ENCODE results near the gene SLC8A1. TPM values are rescaled to one million over a fixed set of nuclear protein-coding genes. Genes with fewer than 3 reads are reported as not detected.

Gene SLC8A1
- total RNA-seq, 3 donors from 2014 or later: 6.0 to 164 (median 17.0) TPM

DNA sequence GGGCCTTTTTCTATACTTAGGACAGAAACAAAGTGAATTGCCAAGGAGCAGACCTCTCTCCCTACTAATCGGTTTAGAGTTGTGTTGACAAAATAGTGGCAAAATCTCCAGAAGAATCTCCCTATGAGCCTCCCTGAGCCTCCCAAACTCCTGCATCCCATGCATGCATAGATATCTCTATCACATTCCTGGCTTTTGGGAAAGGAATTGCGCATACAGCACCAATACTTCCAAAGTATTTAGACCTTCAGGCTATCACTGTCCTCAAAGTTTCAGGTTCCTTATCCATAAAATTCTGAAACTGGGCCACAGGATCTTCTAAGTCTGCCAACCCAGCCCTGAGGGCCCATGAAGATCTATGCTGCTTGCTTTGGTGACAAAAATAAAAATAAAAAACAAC lies 152.1 kb downstream of the SLC8A1 start:
- no peaks in the 10 kb centered on the region for H3K4me1 ChIP-seq (ENCODE audit: low read depth)
- H3K36me3 ChIP-seq (ENCODE audit: low read depth): no peaks in the 10 kb centered on the region
- H3K4me3 ChIP-seq: no peak overlapping the region
- TF ChIP-seq, protein P1, sequence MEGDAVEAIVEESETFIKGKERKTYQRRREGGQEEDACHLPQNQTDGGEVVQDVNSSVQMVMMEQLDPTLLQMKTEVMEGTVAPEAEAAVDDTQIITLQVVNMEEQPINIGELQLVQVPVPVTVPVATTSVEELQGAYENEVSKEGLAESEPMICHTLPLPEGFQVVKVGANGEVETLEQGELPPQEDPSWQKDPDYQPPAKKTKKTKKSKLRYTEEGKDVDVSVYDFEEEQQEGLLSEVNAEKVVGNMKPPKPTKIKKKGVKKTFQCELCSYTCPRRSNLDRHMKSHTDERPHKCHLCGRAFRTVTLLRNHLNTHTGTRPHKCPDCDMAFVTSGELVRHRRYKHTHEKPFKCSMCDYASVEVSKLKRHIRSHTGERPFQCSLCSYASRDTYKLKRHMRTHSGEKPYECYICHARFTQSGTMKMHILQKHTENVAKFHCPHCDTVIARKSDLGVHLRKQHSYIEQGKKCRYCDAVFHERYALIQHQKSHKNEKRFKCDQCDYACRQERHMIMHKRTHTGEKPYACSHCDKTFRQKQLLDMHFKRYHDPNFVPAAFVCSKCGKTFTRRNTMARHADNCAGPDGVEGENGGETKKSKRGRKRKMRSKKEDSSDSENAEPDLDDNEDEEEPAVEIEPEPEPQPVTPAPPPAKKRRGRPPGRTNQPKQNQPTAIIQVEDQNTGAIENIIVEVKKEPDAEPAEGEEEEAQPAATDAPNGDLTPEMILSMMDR (IDR thresholded peaks at IDR 0.05): no peak
- ATAC-seq: no peak
- intact Hi-C loops (cut with DNase I, micrococcal nuclease): no loop called here
- no peaks in the 10 kb centered on the region for H3K9me3 ChIP-seq
- DNase-seq: no peak

DNA sequence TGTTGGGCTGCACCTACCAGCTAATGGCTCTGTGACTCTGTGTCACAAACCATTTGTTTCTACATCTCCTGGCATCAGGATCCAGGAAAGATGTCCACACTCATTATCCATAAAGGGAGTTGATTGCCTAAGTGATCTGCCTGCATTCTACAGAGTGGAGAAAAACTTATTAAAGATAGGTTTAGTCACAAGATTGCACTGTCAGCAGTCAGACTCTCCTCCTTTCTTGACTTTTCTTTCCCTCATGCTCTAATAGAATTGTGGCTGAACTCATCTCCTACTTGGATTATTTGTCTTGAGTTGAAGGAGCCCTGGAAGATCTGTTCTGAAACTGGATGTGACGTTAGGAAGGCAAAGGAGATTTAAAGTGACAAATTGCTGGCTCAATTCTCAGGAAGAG lies 152.7 kb downstream of the SLC8A1 start:
- H3K36me3 ChIP-seq (ENCODE audit: low read depth): no peaks in the 10 kb centered on the region
- ATAC-seq: no peak
- no peak overlapping the region for H3K4me3 ChIP-seq
- H3K9me3 ChIP-seq: no peaks in the 10 kb centered on the region
- H3K4me1 ChIP-seq (ENCODE audit: low read depth): no peaks in the 10 kb centered on the region
- TF ChIP-seq, protein P1 (IDR thresholded peaks at IDR 0.05): no peak
- intact Hi-C loops (cut with DNase I, micrococcal nuclease): no loop called here
- no peak for DNase-seq

DNA sequence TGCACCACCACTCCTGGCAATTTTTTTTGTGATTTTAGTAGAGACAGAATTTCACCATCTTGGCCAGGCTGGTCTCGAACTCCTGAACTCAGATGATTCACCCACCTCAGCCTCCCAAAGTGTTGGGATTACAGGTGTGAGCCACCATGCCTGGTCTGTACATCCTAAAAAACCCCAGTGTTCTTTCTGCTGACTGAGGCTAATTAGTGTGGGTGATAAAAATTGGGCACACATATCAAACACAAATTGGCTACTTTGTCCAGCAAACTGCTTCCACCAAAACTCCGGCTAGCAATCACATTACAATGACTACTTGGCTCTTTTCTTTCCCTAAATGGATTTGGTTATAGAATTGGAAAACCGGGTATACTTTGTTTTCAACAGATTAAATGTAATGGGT lies 153.9 kb downstream of the SLC8A1 start:
- Histone ChIP-seq H3K4me1 (ENCODE audit: low read depth) (no peaks in the 10 kb centered on the region), H3K36me3 (ENCODE audit: low read depth) (no peaks in the 10 kb centered on the region), H3K9me3 (no peaks in the 10 kb centered on the region), H3K4me3 (no peak overlapping the region)
- TF ChIP-seq, protein P1 (IDR thresholded peaks at IDR 0.05): no peak
- intact Hi-C loops (cut with DNase I, micrococcal nuclease): no loop called here
- ATAC-seq: no peak
- DNase-seq: no peak

DNA sequence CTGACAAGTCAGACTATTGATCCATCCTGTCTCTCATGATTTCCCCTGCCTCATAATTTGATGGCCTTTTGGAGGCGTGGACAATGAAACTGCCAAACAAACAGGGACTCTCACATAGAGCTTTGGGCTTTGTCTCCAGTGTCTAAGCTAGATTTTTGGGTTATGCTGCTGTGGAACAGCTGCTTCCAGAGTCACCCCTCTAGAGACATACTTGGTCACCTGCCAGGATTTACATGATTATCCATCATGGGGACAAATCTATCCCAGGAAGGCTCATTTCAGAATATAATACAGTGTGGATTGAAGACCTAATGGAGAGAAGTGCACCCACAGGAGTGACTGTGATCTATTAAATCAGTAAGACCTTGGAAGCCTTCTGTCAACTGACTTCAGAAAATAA lies 159.6 kb downstream of the SLC8A1 start:
- intact Hi-C loops (cut with DNase I, micrococcal nuclease): no loop called here
- no peak for ATAC-seq

DNA sequence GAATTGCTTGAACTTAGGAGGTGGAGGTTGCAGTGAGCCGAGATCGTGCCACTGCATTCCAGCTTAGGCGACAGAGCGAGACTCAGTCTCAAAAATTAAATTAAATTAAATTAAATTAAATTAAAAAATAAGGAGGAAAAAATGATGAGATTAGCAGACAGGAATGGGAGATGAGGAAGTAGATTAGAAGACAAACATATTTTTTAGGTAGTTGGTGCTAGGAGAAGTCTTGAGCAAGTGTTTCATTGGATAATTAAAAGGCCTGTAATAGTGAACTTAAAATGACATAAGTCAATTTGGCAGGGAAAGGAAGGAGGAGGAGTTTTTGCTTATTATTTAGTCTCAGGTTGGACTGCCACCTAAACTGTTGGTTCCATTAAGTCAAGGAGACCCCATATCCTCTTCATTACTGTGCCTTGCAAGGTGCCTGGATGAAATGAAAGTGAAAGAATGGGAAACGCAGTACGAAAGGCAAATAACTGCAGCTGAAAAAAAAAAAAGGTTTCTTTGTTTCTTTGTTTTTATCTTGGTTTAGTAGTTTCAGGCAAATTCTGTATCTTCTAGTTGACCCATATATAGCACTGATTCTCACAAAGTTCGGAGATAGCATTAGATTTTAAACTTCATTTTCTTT lies 162.0 kb downstream of the SLC8A1 start:
- H3K9me3 ChIP-seq: no peaks in the 10 kb centered on the region
- intact Hi-C loops (cut with DNase I, micrococcal nuclease): no loop called here
- TF ChIP-seq, protein P1 (IDR thresholded peaks at IDR 0.05): no peak
- no peak overlapping the region for H3K4me3 ChIP-seq
- H3K4me1 ChIP-seq (ENCODE audit: low read depth): no peaks in the 10 kb centered on the region
- no peak for ATAC-seq
- DNase-seq: no peak
- H3K36me3 ChIP-seq (ENCODE audit: low read depth): no peaks in the 10 kb centered on the region

More for the DNA sequence above, 159.6 kb downstream of the SLC8A1 start:
- no peak overlapping the region for H3K4me3 ChIP-seq
- no peaks in the 10 kb centered on the region for H3K9me3 ChIP-seq
- no peak for DNase-seq
- H3K36me3 ChIP-seq (ENCODE audit: low read depth): no peaks in the 10 kb centered on the region
- H3K4me1 ChIP-seq (ENCODE audit: low read depth): no peaks in the 10 kb centered on the region
- TF ChIP-seq, protein P1 (IDR thresholded peaks at IDR 0.05): no peak

DNA sequence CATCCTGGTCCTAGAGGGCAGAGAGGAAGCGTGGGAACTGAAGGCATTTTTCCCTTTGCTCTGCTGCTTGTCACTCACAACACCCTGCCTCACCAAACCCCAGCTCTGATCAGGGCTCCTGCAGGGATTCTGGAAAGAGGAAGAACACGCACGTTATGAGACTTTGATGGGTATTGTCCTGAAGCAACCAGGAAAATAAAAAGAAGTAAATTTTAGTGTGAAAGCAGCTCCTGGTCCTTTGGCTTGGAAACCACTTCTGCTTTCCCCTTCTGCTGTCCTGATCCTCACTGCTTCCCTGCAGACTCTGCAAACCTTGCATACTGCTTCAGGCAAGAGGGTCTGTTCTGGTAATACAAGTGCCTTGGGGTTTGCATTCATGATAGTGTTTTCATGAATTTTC lies 164.1 kb downstream of the SLC8A1 start:
- intact Hi-C loops (cut with DNase I, micrococcal nuclease): no loop called here
- ATAC-seq (no peak), DNase-seq (no peak)
- Histone ChIP-seq H3K4me3 (no peak overlapping the region), H3K4me1 (ENCODE audit: low read depth) (no peaks in the 10 kb centered on the region), H3K9me3 (no peaks in the 10 kb centered on the region), H3K36me3 (ENCODE audit: low read depth) (no peaks in the 10 kb centered on the region)
- TF ChIP-seq, protein P1 (IDR thresholded peaks at IDR 0.05): no peak
